ENCODE measurements around the gene TCF7. TPM values are rescaled to one million over a fixed set of nuclear protein-coding genes. Genes with fewer than 3 reads are reported as not detected.

Gene TCF7
- total and polyA plus RNA-seq, 2 of the 13 experiments (the other 11 are each of a cell fraction or from before 2014, with no cell fraction given), result 6.3 to 6.8 TPM

- TF ChIP-seq PLSCR1 (CRISPR knock-in tag; IDR thresholded peaks at IDR 0.05; ENCODE audit: borderline replicate concordance), result no peak
- TF ChIP-seq ZFP62 (CRISPR knock-in tag; IDR thresholded peaks at IDR 0.05), result no peak
Observed at GRCh38 chr5:134107779-134108178, 6.7 kb upstream of the TCF7 start (continued).

- peaks cover 8 to 28% of the 10 kb centered on the region in 2 experiments; a peak in 3 of 5 replicates for H3K27me3 ChIP-seq (ENCODE audit: control insufficient read depth in 1 of 2, insufficient read depth in 2 of 2, low read length in 2 of 2)
- ATAC-seq (no peak), FAIRE-seq (no peak), DNase-seq (ENCODE audit: low spot score) (no peak)
- POLR2A ChIA-PET, result interaction anchor here (2.7 kb wide), 1 partner anchor 11 kb away, joined by 28 read pairs; no protein-coding TSS in a partner anchor
- no peak overlapping the region for H3K4me3 ChIP-seq (replicated peaks in 1 of 3; ENCODE audit: insufficient read depth in 1 of 3, low read depth in 2 of 3, low read length in 3 of 3)
- peaks cover 64% of the 10 kb centered on the region for H3K4me1 ChIP-seq (ENCODE audit: insufficient read depth, low read length)
- CTCF ChIA-PET (ENCODE audit: low intra/inter-chr PET ratio, low total read pairs), result no interaction called here
- no TSS peak for BruUV-seq (replicated peaks)
- H3K9me3 ChIP-seq (ENCODE audit: low read length), result no peaks in the 10 kb centered on the region
- H3K4me2 ChIP-seq (ENCODE audit: low read depth, low read length), result no peak overlapping the region
- intact Hi-C loops (cut with micrococcal nuclease; ENCODE audit: unreplicated experiment) (no loop called here), in situ Hi-C loops (cut with HindIII; ENCODE audit: extremely low pct_ligation_motif_present, low pct_unique_long_range_greater_than_20kb) (no loop called here)
- no peak overlapping the region for H3K9ac ChIP-seq (ENCODE audit: insufficient read depth, low read depth, low read length)
- no peaks in the 10 kb centered on the region for H3K79me2 ChIP-seq (ENCODE audit: insufficient read depth, low read length)
- H3K36me3 ChIP-seq (replicated peaks in 1 of 2; ENCODE audit: control insufficient read depth in 1 of 2, insufficient read depth in 2 of 2, low read length in 2 of 2), result no peaks in the 10 kb centered on the region
- no peak overlapping the region for H2AFZ ChIP-seq (ENCODE audit: low read length)
- no peak overlapping the region for H3K27ac ChIP-seq (ENCODE audit: extremely low read length, insufficient read depth, low read length)
- H4K20me1 ChIP-seq (ENCODE audit: insufficient read depth, low read length), result no peaks in the 10 kb centered on the region
- WGBS (ENCODE audit: low lambda C conversion rate), result 36% methylated on average over 8 of the region's 10 CpGs
- no peak for TF ChIP-seq ESRRA (CRISPR knock-in tag; IDR thresholded peaks at IDR 0.05; ENCODE audit: low read depth)
- TF ChIP-seq ZNF766 (CRISPR knock-in tag; IDR thresholded peaks at IDR 0.05; ENCODE audit: borderline replicate concordance), result no peak
- TF ChIP-seq ZNF234 (CRISPR knock-in tag; conservative IDR thresholded peaks at IDR 0.05), result no peak
- no peak for TF ChIP-seq ZNF331 (CRISPR knock-in tag; IDR thresholded peaks at IDR 0.05)
- TF ChIP-seq ZBTB7B (CRISPR knock-in tag; IDR thresholded peaks at IDR 0.05), result no peak
- TF ChIP-seq KMT2A (CRISPR knock-in tag; IDR thresholded peaks at IDR 0.05), result no peak
- no peak for TF ChIP-seq MEF2D (CRISPR knock-in tag; IDR thresholded peaks at IDR 0.05)
- no peak for TF ChIP-seq CREB3 (CRISPR knock-in tag; IDR thresholded peaks at IDR 0.05)
- no peak for TF ChIP-seq ZFY (CRISPR knock-in tag; IDR thresholded peaks at IDR 0.05)
- TF ChIP-seq ZBTB2 (CRISPR knock-in tag; IDR thresholded peaks at IDR 0.05; ENCODE audit: low read depth), result no peak
- TF ChIP-seq CAMTA2 (CRISPR knock-in tag; IDR thresholded peaks at IDR 0.05; ENCODE audit: borderline replicate concordance), result no peak
- TF ChIP-seq ZNF883 (CRISPR knock-in tag; IDR thresholded peaks at IDR 0.05; ENCODE audit: not compliant biosample characterization), result no peak
- no peak for TF ChIP-seq ZNF557 (CRISPR knock-in tag; IDR thresholded peaks at IDR 0.05)
- TF ChIP-seq ZNF749 (CRISPR knock-in tag; IDR thresholded peaks at IDR 0.05; ENCODE audit: borderline replicate concordance), result no peak
- TF ChIP-seq EEA1 (CRISPR knock-in tag; IDR thresholded peaks at IDR 0.05; ENCODE audit: borderline replicate concordance), result no peak
- no peak for TF ChIP-seq ZNF841 (CRISPR knock-in tag; IDR thresholded peaks at IDR 0.05; ENCODE audit: borderline replicate concordance)
- no peak for TF ChIP-seq PAF1 (CRISPR knock-in tag; IDR thresholded peaks at IDR 0.05)
- no peak for TF ChIP-seq ZFP36L2 (CRISPR knock-in tag; IDR thresholded peaks at IDR 0.05)
- TF ChIP-seq ZFP91 (CRISPR knock-in tag; IDR thresholded peaks at IDR 0.05; ENCODE audit: borderline replicate concordance), result no peak
Observed at GRCh38 chr5:134110382-134110781, 4.1 kb upstream of the TCF7 start.

Data from HepG2 (cell line).